Skeletal muscle tissue (tissue), 4 donors: ENCODE measurements around the gene ACOT6. TPM values are rescaled to one million over a fixed set of nuclear protein-coding genes. Genes with fewer than 3 reads are reported as not detected.
"Not testable (repeated sequence)": the region's sequence is repeated elsewhere in the genome, so short reads cannot be mapped to it uniquely, and the experiment has no call there.

Source experiments
- H3K27ac ChIP-seq: one replicate; pipeline ENCODE4 v1.7.0; 2013; ENCODE audit warnings: mild to moderate bottlenecking, low read depth, low read length, inconsistent platforms
- H3K27me3 ChIP-seq, 3 donors: one replicate each; pipeline ENCODE4 v1.7.0; 2013; ENCODE audit warnings: low read length in 3 of 3; ENCODE audit not compliant: control insufficient read depth in 3 of 3, insufficient read depth in 3 of 3
- H3K36me3 ChIP-seq, 3 donors: one replicate each; pipeline ENCODE4 v1.7.0; 2013; ENCODE audit warnings: low read length in 3 of 3; ENCODE audit not compliant: control insufficient read depth in 3 of 3, insufficient read depth in 3 of 3
- H3K4me1 ChIP-seq, 3 donors: one replicate each; pipeline ENCODE4 v1.7.0; 2013; ENCODE audit warnings: low read length in 3 of 3, mild to moderate bottlenecking in 3 of 3; ENCODE audit not compliant: control insufficient read depth in 3 of 3, insufficient read depth in 3 of 3
- H3K4me3 ChIP-seq, 3 donors: one replicate each; pipeline ENCODE4 v1.7.0; 2013; ENCODE audit warnings: low read length in 3 of 3
- H3K9ac ChIP-seq, 3 donors: one replicate each; pipeline ENCODE4 v1.7.0; 2013; ENCODE audit warnings: low read length in 3 of 3, mild to moderate bottlenecking in 3 of 3, moderate library complexity in 2 of 3, low read depth in 1 of 3
- H3K9me3 ChIP-seq, 3 donors: one replicate each; pipeline ENCODE4 v1.7.0; 2013; ENCODE audit warnings: low read length in 3 of 3; ENCODE audit not compliant: control insufficient read depth in 3 of 3
- total RNA-seq: library from RNA; depleted of rRNA; stranded (reverse); fragments of >200 nt; gene quantifications from one replicate; pipeline ENCODE4 v1.2.3, GENCODE V29; 2014
- donor health status: Osteomylitis.

The ACOT6 gene
- total RNA-seq, 1 donor from 2014 or later = not detected

DNA sequence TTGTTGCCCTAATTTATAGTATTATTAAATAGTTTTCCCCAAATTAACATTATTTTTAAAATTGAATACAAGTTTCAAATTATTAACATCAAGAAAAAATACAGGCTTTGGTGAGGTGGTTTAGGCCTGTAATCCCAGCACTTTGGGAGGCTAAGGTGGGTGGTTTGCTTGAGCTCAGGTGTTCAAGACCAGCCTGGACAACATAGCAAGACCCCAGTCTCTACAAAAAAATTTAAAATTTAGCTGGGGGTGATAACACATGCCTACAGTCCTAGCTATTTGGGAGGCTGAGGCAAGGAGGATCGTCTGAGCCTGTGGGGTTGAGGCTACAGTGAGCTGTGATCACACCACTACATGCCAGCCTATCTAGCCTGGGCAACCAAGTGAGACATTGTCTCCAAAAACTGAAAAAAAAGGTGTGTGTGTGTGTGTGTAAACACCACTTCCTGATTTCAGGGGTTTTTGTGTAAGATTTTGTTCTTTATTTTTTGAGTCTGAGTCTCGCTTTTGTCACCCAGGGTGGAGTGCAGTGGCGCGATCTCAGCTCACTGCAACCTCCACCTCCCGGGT is 28.6 kb downstream of the ACOT6 start:
- Histone ChIP-seq H3K9me3 (no peaks in the 10 kb centered on the region), H3K9ac (no peak overlapping the region), H3K4me1 (peaks cover 4 to 12% (median 11%) of the 10 kb centered on the region in 3 donors), H3K27ac (no peak overlapping the region), H3K4me3 (no peak overlapping the region), H3K36me3 (no peaks in the 10 kb centered on the region), H3K27me3 (no peaks in the 10 kb centered on the region)

DNA sequence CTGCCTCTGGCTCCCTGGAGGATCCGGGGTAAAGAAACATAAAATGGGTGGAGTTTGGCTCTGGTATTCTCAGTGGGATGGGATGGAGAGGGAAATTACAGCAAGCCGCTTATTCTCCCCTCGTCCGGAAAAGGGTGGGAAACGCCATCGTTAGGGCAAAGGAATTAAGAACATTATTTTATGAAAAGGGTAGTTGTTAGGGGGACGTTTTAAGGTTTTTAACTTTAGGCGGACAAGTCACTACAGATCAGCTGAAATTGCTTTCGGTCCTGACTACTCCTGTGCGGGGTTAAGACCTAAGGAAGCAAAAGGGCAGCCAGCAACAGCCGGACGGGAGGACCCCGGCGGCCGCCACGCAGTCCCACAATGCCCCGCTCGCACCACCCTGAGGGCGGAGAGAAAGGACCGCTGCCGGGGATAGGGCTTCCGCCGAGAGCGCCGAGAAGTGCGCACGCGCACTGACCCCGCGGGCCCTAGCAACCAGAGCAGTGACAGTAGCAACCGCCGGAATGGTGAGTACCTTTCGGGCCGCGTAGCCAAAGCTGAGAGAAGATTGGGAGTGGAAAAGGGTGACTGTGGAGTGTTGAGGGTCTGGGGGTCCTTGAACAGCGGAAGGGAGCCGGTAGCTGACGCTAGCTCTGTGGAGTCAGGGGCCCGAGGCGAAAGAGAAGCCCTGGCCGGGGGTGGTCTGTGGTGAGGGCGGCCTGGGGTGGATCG is 32.4 kb downstream of the ACOT6 start, which contains the start of gene DNAL1:
Gene DNAL1, plus strand, starts transcription at position 456 of the 717 bp plus-strand sequence. Its CDS starts 54 bp downstream, at position 510.
- Histone ChIP-seq H3K36me3 (no peaks in the 10 kb centered on the region), H3K9ac (peak within 1 kb of the TSS; percentile 87 to 88 (median 88)), H3K4me3 (peak within 1 kb of the TSS; percentile 92 to 98 (median 97)), H3K9me3 (no peaks in the 10 kb centered on the region), H3K27ac (peak within 1 kb of the TSS; percentile 85), H3K27me3 (no peaks in the 10 kb centered on the region), H3K4me1 (peaks cover 4 to 13% (median 11%) of the 10 kb centered on the region in 3 donors)

DNA sequence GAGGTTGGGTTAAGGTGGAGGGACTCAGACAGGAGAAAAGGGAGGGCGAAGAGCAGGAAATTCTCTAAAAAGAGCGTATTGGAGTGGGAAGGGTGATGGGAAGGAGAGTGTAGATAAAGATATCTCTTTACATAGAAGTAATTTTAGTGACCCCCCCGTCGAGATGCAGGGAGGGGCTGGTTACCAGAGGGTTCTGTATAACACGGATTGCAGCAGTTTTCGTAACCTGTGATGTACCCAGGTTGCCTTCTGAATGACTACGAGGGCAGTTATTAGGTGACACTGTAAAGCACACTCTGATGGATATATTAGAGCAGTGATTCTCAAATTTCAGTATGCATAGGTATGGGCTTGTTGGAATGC is 32.9 kb downstream of the ACOT6 start:
- peak overlapping the region; percentile 85 for H3K27ac ChIP-seq
- H3K4me1 ChIP-seq = peaks cover 4 to 13% (median 11%) of the 10 kb centered on the region in 3 donors
- H3K9ac ChIP-seq = peak overlapping the region; percentile 87 to 88 (median 88)
- peak overlapping the region; percentile 92 to 98 (median 97) for H3K4me3 ChIP-seq
- no peaks in the 10 kb centered on the region for H3K9me3 ChIP-seq
- no peaks in the 10 kb centered on the region for H3K27me3 ChIP-seq
- H3K36me3 ChIP-seq = no peaks in the 10 kb centered on the region

DNA sequence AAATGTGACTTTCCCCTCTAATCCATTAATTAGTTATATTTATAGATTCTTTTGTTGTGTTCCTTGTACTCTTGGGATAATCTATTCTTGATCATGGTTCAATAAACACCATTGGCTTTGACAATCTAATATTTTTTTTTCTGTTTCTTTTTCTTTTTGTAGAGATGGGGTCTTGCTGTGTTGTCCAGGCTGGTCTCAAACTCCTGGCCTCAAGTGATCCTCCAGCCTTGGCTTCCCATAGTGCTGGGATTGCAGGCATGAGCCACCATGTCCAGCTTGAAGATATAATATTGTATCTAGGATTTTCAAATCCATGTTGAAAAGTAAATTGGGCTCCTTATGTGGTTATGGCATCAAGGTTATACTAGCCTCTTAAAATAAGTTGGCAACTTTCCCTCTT is 38.7 kb downstream of the ACOT6 start:
- no peaks in the 10 kb centered on the region for H3K9me3 ChIP-seq
- H3K9ac ChIP-seq = no peak overlapping the region
- no peaks in the 10 kb centered on the region for H3K4me1 ChIP-seq
- H3K27ac ChIP-seq = no peak overlapping the region
- no peak overlapping the region for H3K4me3 ChIP-seq
- H3K27me3 ChIP-seq = no peaks in the 10 kb centered on the region
- peaks cover 0 to 4% (median 0%) of the 10 kb centered on the region in 3 donors for H3K36me3 ChIP-seq

DNA sequence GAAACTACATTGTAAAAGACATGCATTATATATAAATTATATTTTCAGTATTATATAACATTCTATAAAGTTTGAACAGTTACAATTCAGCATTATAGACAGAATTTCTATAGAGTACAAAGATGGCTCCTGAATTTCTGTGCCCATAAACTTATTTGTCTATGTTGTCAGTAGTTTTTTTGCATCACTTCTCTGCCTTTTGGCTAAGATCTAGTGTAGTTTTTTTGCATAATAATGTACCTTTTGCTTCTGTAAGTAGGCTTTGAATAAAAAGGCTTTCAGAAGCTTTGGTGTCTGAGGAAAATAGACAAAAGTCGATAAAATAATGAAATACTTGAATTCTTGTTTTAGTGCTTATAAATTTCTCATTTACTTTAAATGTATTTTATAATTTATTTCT is 43.5 kb downstream of the ACOT6 start:
- Histone ChIP-seq H3K9me3 (no peaks in the 10 kb centered on the region), H3K9ac (no peak overlapping the region), H3K36me3 (peaks cover 0 to 4% (median 0%) of the 10 kb centered on the region in 3 donors), H3K27ac (no peak overlapping the region), H3K4me3 (no peak overlapping the region), H3K27me3 (no peaks in the 10 kb centered on the region), H3K4me1 (no peaks in the 10 kb centered on the region)

DNA sequence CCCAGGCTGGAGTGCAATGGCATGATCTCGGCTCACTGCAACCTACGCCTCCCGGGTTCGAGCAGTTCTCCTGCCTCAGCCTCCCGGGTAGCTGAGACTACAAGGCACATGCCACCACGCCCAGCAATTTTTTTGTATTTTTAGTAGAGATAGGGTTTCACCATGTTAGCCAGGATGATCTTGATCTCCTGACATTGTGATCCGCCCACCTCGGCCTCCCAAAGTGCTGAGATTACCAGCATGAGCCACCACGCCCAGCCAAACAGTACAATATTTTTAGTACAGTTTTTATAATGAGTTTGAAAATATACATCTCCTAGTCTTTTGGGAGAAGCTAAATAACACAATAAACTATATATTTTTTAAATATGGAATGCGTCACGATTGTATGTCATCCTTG is 46.9 kb downstream of the ACOT6 start:
- H3K36me3 ChIP-seq, H3K4me1 ChIP-seq, H3K27me3 ChIP-seq, H3K4me3 ChIP-seq, H3K27ac ChIP-seq, H3K9ac ChIP-seq, H3K9me3 ChIP-seq: not testable (repeated sequence)

DNA sequence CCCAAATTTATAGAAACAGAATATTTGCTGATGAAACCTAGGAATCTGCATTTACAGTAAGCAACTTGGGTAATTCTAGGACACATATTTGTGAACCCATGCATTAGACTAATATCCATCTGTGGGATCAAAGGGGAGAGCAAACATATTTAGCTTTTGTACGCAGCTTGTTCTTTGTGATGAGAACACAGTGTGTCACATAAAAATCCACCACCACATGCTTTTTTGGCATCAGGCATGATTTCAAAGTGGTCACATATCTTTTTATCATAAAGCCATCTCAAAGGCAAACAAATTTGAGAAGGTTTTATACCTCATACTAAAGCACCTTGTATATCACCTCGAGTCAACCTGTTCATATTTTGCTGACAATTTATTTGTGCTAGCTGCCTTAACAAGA is 48.2 kb downstream of the ACOT6 start:
- Histone ChIP-seq H3K27me3 (no peaks in the 10 kb centered on the region), H3K4me3 (no peak overlapping the region), H3K27ac (no peak overlapping the region), H3K9me3 (peaks cover 0 to 4% (median 0%) of the 10 kb centered on the region in 3 donors), H3K9ac (no peak overlapping the region), H3K36me3 (peaks cover 0 to 4% (median 4%) of the 10 kb centered on the region in 3 donors), H3K4me1 (no peaks in the 10 kb centered on the region)

DNA sequence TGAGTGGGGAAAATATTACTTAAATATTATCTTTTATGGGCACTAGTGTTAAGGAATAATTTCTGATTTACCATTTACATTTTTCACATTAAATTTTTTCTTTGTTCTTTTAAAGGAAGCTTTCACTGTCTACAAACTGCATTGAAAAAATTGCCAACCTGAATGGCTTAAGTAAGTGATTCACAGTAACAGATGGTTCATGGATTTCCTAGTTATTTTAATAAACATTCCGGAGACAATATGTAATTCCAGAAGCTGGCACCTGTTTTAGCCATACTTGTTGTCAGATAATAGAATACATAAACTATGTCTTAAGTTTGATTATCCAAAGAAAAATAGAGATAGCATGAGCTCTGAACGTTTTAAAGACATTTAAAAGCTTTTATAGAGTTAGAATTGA is 49.6 kb downstream of the ACOT6 start:
- H3K27ac ChIP-seq = no peak overlapping the region
- no peak overlapping the region for H3K4me3 ChIP-seq
- H3K4me1 ChIP-seq = no peaks in the 10 kb centered on the region
- peaks cover 0 to 4% (median 0%) of the 10 kb centered on the region in 3 donors for H3K9me3 ChIP-seq
- H3K9ac ChIP-seq = no peak overlapping the region
- no peaks in the 10 kb centered on the region for H3K27me3 ChIP-seq
- peaks cover 0 to 4% (median 4%) of the 10 kb centered on the region in 3 donors for H3K36me3 ChIP-seq

DNA sequence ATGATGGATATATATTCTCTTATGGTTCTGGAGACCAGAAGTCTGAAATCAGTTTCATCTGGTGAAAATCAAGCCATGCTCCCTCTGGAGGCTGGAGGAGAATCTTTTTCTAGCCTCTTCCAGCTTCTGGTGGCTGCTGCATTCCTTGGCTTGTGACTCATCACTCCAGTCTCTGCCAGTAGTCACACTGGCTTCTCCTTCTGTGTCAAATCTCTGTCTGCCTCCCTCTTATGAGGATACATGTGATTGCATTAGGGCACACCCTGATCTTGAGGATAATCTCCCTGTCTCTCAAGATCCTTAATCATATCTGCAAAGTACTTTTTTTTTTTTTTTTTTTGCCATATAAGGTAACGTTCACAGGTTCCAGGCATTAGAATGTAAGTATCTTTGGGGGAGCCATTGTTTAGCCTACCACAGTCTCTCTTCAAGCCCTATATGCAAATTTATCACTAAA is 50.2 kb downstream of the ACOT6 start:
- H3K4me3 ChIP-seq = no peak overlapping the region
- H3K27ac ChIP-seq = no peak overlapping the region
- H3K9me3 ChIP-seq = peaks cover 0 to 4% (median 0%) of the 10 kb centered on the region in 3 donors
- H3K4me1 ChIP-seq = no peaks in the 10 kb centered on the region
- H3K27me3 ChIP-seq = no peaks in the 10 kb centered on the region
- H3K9ac ChIP-seq = no peak overlapping the region
- peaks cover 0 to 4% (median 4%) of the 10 kb centered on the region in 3 donors for H3K36me3 ChIP-seq

DNA sequence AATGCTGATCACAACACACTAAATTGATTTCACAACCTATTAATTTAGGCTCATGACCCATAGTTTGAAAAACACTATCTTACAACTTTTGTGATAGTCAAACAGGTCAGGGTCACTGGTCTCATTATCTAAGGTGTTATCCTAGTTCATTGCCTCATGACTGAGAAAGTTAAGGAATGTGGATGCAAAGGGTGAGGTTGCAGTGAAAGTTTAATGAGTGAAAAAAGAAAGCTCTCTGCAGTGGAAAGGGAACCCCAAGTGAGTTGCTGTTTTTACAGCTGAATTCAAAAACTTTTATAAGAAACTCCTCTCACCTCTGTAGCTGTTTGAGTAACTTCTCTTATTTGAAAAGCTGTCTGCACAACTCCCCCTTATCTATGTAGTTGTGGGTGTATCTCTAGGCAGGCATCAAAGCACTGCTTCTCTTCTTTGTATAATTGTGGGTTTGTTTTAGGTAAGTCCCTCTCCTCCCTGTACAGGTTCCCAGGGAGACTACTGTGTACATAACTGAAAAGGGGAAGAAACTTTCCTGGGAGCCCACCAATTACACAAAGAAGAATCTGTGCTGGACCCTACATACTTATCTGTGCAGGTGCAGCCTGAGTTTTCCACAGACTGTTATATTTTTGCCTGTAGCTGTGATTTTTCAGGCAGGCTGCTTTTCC is 51.4 kb downstream of the ACOT6 start:
- Histone ChIP-seq H3K9me3 (peaks cover 0 to 4% (median 0%) of the 10 kb centered on the region in 3 donors), H3K27ac (no peak overlapping the region), H3K4me3 (no peak overlapping the region), H3K36me3 (peaks cover 0 to 4% (median 4%) of the 10 kb centered on the region in 3 donors), H3K27me3 (no peaks in the 10 kb centered on the region), H3K9ac (no peak overlapping the region), H3K4me1 (no peaks in the 10 kb centered on the region)
